OCI-LY1 (cell line): Measurements from ENCODE around the gene MBD3L3.

ENCODE experiments used
- H2AFZ ChIP-seq: fragments of 200-600 bp; sonication (generic), shearing (Covaris generic); 2 replicates; pipeline ENCODE4 v1.6.0; 2014; ENCODE audit warnings: antibody characterized with exemption, mild to moderate bottlenecking, low read length
- H3F3A ChIP-seq: fragments of 200-600 bp; sonication (generic), shearing (Covaris generic); 2 replicates; pipeline ENCODE4 v1.6.0; 2014; ENCODE audit warnings: mild to moderate bottlenecking, antibody characterized with exemption, low read length, moderate library complexity; ENCODE audit not compliant: insufficient read depth
- H3K27ac ChIP-seq: fragments of 200-600 bp; sonication (generic); 2 replicates; pipeline ENCODE4 v1.5.1; 2014; ENCODE audit warnings: low read length, mixed run types, mild to moderate bottlenecking, low read depth; ENCODE audit not compliant: poor library complexity, severe bottlenecking
- H3K27me3 ChIP-seq: fragments of 200-600 bp; sonication (generic); 2 replicates; pipeline ENCODE4 v1.6.0; 2014; ENCODE audit warnings: antibody characterized with exemption, mild to moderate bottlenecking, low read length, moderate library complexity; ENCODE audit not compliant: insufficient read depth
- H3K36me3 ChIP-seq: fragments of 200-600 bp; sonication (generic); 2 replicates; pipeline ENCODE4 v1.6.1; 2014; ENCODE audit warnings: mild to moderate bottlenecking, antibody characterized with exemption, low read length, moderate library complexity, mixed read lengths; ENCODE audit not compliant: insufficient read depth
- H3K4me1 ChIP-seq: fragments of 200-600 bp; sonication (generic); 2 replicates; pipeline ENCODE4 v1.5.1; 2014; ENCODE audit warnings: mild to moderate bottlenecking, low read length, moderate library complexity; ENCODE audit not compliant: insufficient read depth, severe bottlenecking
- H3K4me2 ChIP-seq: fragments of 200-600 bp; sonication (generic), shearing (Covaris generic); 2 replicates; pipeline ENCODE4 v1.6.1; 2014; ENCODE audit warnings: low read length
- H3K4me3 ChIP-seq: fragments of 200-600 bp; sonication (generic); 2 replicates; pipeline ENCODE4 v1.5.1; 2014; ENCODE audit warnings: low read length, low read depth, mild to moderate bottlenecking, mixed read lengths; ENCODE audit not compliant: poor library complexity, severe bottlenecking
- H3K79me2 ChIP-seq: fragments of 200-600 bp; shearing (Covaris generic); 2 replicates; pipeline ENCODE4 v1.6.1; 2016; ENCODE audit warnings: mixed run types, low read length, mixed read lengths; ENCODE audit not compliant: insufficient read depth
- H3K9ac ChIP-seq: fragments of 200-600 bp; sonication (generic), shearing (Covaris generic); 2 replicates; pipeline ENCODE4 v1.6.1; 2014; ENCODE audit warnings: mild to moderate bottlenecking, low read length, mixed read lengths
- H3K9me2 ChIP-seq: fragments of 200-600 bp; sonication (generic), shearing (Covaris generic); 2 replicates; pipeline ENCODE4 v1.6.1; 2014; ENCODE audit warnings: low read depth, mild to moderate bottlenecking, low read length, mixed read lengths
- H3K9me3 ChIP-seq: fragments of 200-600 bp; shearing (Covaris generic); 2 replicates; pipeline ENCODE4 v1.6.1; 2014; ENCODE audit warnings: low read length, mixed read lengths
- H4K20me1 ChIP-seq: fragments of 200-600 bp; sonication (generic), shearing (Covaris generic); 2 replicates; pipeline ENCODE4 v1.6.0; 2016; ENCODE audit warnings: mild to moderate bottlenecking, low read length; ENCODE audit not compliant: insufficient read depth
- EZH2 ChIP-seq: fragments of 200-600 bp; sonication (generic), shearing (Covaris generic); IDR thresholded peaks from 2 replicates; pipeline ENCODE4 v1.8.0; 2017; ENCODE audit warnings: borderline replicate concordance, mixed run types, mild to moderate bottlenecking, antibody characterized with exemption, low read length, moderate library complexity, mixed read lengths
- TF ChIP-seq, protein P1 (sequence below): fragments of 200-600 bp; sonication (generic), shearing (Covaris generic); IDR thresholded peaks from 2 replicates; pipeline ENCODE4 v1.5.1; 2017; ENCODE audit warnings: mild to moderate bottlenecking, antibody characterized with exemption, low read length, moderate library complexity, mixed read lengths

MBD3L3 gene

DNA sequence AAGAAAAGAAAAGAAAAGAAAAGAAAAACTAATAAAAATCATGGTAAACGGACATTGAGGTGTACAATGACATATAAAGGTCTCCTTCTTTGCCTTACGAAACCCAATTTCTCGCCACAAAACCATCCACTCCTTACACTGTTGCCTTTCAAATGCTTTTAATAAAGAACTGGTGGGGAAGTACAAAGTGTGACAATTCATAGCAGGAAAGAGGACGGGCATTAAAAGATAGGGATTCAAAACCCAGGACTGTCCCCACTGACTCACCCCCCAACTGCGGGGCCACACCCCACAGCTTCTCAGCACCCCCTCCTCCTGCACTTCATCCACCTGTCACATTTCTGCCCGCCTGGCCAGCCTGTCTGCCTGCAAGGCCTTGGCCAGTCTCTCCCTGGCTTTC is 39.6 kb downstream of the MBD3L3 start:
- Histone ChIP-seq H3K4me2 (no peak overlapping the region), H3F3A (no peaks in the 10 kb centered on the region), H2AFZ (no peak overlapping the region), H3K9ac (no peak overlapping the region), H3K4me3 (no peak overlapping the region), H4K20me1 (no peaks in the 10 kb centered on the region), H3K9me2 (no peaks in the 10 kb centered on the region), H3K36me3 (no peaks in the 10 kb centered on the region), H3K27me3 (no peaks in the 10 kb centered on the region; the same call in 1 of the 2 replicates), H3K79me2 (no peaks in the 10 kb centered on the region), H3K9me3 (no peaks in the 10 kb centered on the region), H3K27ac (no peak overlapping the region), H3K4me1 (no peaks in the 10 kb centered on the region)
- TF ChIP-seq EZH2, result no peak
- TF ChIP-seq, protein P1, sequence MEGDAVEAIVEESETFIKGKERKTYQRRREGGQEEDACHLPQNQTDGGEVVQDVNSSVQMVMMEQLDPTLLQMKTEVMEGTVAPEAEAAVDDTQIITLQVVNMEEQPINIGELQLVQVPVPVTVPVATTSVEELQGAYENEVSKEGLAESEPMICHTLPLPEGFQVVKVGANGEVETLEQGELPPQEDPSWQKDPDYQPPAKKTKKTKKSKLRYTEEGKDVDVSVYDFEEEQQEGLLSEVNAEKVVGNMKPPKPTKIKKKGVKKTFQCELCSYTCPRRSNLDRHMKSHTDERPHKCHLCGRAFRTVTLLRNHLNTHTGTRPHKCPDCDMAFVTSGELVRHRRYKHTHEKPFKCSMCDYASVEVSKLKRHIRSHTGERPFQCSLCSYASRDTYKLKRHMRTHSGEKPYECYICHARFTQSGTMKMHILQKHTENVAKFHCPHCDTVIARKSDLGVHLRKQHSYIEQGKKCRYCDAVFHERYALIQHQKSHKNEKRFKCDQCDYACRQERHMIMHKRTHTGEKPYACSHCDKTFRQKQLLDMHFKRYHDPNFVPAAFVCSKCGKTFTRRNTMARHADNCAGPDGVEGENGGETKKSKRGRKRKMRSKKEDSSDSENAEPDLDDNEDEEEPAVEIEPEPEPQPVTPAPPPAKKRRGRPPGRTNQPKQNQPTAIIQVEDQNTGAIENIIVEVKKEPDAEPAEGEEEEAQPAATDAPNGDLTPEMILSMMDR, result no peak

- H3K9me2 ChIP-seq, result no peaks in the 10 kb centered on the region
- H3F3A ChIP-seq, result no peaks in the 10 kb centered on the region
- H3K4me3 ChIP-seq, result no peak overlapping the region
- no peak overlapping the region for H3K9ac ChIP-seq
- H3K4me1 ChIP-seq, result no peaks in the 10 kb centered on the region
- H3K4me2 ChIP-seq, result no peak overlapping the region
- H3K36me3 ChIP-seq, result no peaks in the 10 kb centered on the region; the same call in 1 of the 2 replicates
- H3K27ac ChIP-seq, result no peak overlapping the region
- no peak overlapping the region for H2AFZ ChIP-seq
- peaks cover 5% of the 10 kb centered on the region; the same call in 1 of the 2 replicates for H3K27me3 ChIP-seq
- TF ChIP-seq, protein P1, result no peak
- H3K79me2 ChIP-seq, result no peaks in the 10 kb centered on the region
- no peaks in the 10 kb centered on the region for H3K9me3 ChIP-seq
- H4K20me1 ChIP-seq, result no peaks in the 10 kb centered on the region
Measured at GRCh38 chr19:7013678-7014077, 44.8 kb downstream of the MBD3L3 start.

- H3K4me1 ChIP-seq, result no peaks in the 10 kb centered on the region
- H3K9ac ChIP-seq, result no peak overlapping the region
- no peak overlapping the region for H2AFZ ChIP-seq
- H3K4me2 ChIP-seq, result no peak overlapping the region
- no peaks in the 10 kb centered on the region for H3K9me3 ChIP-seq
- H3K27ac ChIP-seq, result no peak overlapping the region
- TF ChIP-seq, protein P1, result no peak
- TF ChIP-seq EZH2, result no peak
- no peaks in the 10 kb centered on the region for H3K9me2 ChIP-seq
- H3K4me3 ChIP-seq, result no peak overlapping the region
- no peaks in the 10 kb centered on the region; the same call in 1 of the 2 replicates for H3K36me3 ChIP-seq
- H3F3A ChIP-seq, result no peaks in the 10 kb centered on the region
- H4K20me1 ChIP-seq, result no peaks in the 10 kb centered on the region
- H3K79me2 ChIP-seq, result no peaks in the 10 kb centered on the region
- H3K27me3 ChIP-seq, result 0 out of 2 replicates have a peak, but pooled peaks cover 5% of the 10 kb centered on the region
Measured at GRCh38 chr19:7010722-7011593, 47.5 kb downstream of the MBD3L3 start.
